ENCODE results near the gene NPVF. TPM values are rescaled to one million over a fixed set of nuclear protein-coding genes. Genes with fewer than 3 reads are reported as not detected.

The NPVF gene
- not detected in 2 replicates for total RNA-seq (ENCODE audit: low replicate concordance)

DNA sequence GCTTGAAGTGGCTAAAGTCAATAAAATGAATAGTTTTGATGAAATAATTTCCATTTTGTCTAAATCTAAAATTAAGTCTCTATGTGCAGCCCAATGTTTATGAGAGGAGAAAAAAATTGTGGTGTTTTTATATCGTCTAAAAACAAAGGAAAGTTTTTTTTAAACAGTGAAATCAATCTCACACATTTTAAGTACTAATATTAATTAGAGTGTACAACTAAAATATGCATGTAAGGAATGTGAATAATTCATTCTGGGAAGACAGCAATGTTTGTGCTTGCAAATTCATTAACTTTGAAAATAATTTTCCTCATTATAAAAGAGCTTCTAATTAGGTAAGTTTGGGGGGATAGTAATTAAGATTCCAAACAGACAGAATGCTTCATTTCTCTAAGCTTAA is at the start of gene NPVF:
TSS of gene NPVF (minus strand) at position 101 of the 400 bp plus-strand sequence. CDS start at position 54, 47 bp downstream.
- H3K4me3 ChIP-seq (ENCODE audit: low read depth, low read length): no peak within 1 kb of the TSS
- no peak for DNase-seq (ENCODE audit: low read depth)
- TF ChIP-seq, protein P1, sequence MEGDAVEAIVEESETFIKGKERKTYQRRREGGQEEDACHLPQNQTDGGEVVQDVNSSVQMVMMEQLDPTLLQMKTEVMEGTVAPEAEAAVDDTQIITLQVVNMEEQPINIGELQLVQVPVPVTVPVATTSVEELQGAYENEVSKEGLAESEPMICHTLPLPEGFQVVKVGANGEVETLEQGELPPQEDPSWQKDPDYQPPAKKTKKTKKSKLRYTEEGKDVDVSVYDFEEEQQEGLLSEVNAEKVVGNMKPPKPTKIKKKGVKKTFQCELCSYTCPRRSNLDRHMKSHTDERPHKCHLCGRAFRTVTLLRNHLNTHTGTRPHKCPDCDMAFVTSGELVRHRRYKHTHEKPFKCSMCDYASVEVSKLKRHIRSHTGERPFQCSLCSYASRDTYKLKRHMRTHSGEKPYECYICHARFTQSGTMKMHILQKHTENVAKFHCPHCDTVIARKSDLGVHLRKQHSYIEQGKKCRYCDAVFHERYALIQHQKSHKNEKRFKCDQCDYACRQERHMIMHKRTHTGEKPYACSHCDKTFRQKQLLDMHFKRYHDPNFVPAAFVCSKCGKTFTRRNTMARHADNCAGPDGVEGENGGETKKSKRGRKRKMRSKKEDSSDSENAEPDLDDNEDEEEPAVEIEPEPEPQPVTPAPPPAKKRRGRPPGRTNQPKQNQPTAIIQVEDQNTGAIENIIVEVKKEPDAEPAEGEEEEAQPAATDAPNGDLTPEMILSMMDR (IDR thresholded peaks at IDR 0.05; ENCODE audit: insufficient read depth, low read length): no peak

DNA sequence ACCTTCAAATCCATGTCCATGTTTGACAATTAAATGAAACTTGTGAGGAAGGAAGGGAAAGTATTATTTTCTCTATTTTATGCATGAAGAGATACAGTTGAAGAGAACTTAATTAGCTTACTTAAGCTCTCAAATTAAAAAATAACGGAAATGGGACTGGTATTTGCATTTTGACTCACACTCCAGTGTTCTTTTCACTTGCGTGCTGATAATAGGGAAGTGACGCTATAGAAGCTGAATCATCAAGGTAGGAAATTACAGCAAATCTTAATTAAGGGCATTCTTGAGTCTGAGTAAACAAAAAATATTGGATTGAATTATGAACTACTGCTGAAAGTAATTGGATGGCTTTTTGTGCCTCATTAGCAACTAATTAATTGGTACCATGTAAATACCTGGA is 44.0 kb upstream of the NPVF start:
- TF ChIP-seq, protein P1 (IDR thresholded peaks at IDR 0.05; ENCODE audit: insufficient read depth, low read length): no peak
- H3K4me3 ChIP-seq (ENCODE audit: low read depth, low read length): no peak overlapping the region

GRCh38 chr7:25263337-25263736 is 35.1 kb upstream of the NPVF start:
- TF ChIP-seq, protein P1 (IDR thresholded peaks at IDR 0.05; ENCODE audit: insufficient read depth, low read length): no peak
- H3K4me3 ChIP-seq (ENCODE audit: low read depth, low read length): no peak overlapping the region
- no peak for DNase-seq (ENCODE audit: low read depth)

More for the DNA sequence above, 44.0 kb upstream of the NPVF start:
- DNase-seq (ENCODE audit: low read depth): no peak

- H3K4me3 ChIP-seq (ENCODE audit: low read depth, low read length): no peak overlapping the region
- no peak for DNase-seq (ENCODE audit: low read depth)
- TF ChIP-seq, protein P1 (IDR thresholded peaks at IDR 0.05; ENCODE audit: insufficient read depth, low read length): no peak
Observed at GRCh38 chr7:25262586-25262985, 34.3 kb upstream of the NPVF start.

DNA sequence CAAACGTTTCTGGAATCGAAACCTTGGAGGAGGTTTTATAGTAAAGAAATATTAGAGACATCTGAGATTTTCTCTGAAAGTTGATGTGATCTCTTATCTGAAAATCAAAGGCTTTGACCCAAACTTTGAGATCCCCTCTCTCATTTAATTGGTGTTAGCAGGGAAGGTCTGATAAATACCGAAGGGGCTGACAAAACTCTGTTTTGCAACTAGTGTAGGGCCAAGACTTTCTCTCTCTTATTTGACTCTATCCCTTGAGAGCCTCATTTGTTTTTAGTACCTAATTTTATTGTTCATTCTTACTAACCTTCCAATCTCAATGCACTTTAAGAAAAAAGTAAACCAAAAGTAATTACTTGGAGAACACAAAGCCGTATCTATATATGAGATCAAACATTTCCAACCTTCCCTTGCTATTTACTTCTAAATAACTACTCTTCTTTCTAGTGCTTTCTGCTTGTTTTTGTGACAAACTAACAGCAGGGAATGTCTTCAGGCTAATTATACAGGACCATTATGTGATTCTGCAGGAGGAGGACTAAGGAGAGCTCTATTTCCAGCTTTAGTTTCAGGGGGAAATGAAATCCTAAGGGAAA is 33.4 kb upstream of the NPVF start:
- no peak for DNase-seq (ENCODE audit: low read depth)
- TF ChIP-seq, protein P1 (IDR thresholded peaks at IDR 0.05; ENCODE audit: insufficient read depth, low read length): no peak
- H3K4me3 ChIP-seq (ENCODE audit: low read depth, low read length): no peak overlapping the region

GRCh38 chr7:25260862-25261494 is 32.7 kb upstream of the NPVF start:
- DNase-seq (ENCODE audit: low read depth): peak; percentile 59
- H3K4me3 ChIP-seq (ENCODE audit: low read depth, low read length): peak overlapping the region; percentile 4
- TF ChIP-seq, protein P1 (IDR thresholded peaks at IDR 0.05; ENCODE audit: insufficient read depth, low read length): no peak
